ENCODE data around the gene SOCS2.

SOCS2 gene

DNA sequence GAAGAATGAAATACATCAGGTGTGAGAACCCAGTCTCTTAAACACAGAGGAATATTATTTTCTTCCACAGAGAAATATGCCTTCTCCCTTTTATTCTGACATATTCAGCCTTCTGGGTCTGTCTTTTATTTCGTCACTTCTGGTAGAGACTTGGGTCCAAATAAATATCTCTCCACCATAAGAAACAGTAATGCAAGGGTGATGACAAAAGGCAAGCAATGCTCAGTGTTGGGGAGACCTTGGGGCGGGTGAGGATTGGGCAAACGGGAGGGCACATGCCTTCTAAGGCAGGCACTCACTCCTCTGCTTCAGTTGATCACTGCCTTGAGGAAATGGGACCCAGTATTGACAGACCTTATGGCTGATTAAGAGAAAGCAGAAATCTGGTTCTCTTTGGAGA lies 6.7 kb upstream of the SOCS2 start:
- in situ Hi-C loops (cut with HindIII; ENCODE audit: low sequenced_read_pairs), result no loop called here

DNA sequence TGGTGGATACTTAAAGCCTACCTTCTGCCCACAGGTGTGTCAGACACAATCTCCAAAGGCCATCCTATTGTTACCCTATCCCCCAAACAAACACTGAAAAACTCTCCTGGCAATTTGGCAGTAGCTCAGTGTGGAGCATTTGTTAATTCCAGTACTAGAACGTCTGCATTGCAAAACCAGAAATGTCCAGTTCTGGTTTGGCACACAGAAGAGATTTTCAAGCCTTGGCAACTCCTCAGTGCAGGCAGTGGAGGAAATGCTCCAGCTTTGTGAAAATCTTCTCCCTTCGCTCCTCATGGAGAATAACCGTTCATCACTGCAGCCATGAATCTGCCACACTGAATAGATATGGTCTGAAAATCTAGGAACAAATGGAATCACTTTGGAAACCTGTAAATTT lies 5.3 kb upstream of the SOCS2 start:
- in situ Hi-C loops (cut with HindIII; ENCODE audit: low sequenced_read_pairs), result no loop called here

DNA sequence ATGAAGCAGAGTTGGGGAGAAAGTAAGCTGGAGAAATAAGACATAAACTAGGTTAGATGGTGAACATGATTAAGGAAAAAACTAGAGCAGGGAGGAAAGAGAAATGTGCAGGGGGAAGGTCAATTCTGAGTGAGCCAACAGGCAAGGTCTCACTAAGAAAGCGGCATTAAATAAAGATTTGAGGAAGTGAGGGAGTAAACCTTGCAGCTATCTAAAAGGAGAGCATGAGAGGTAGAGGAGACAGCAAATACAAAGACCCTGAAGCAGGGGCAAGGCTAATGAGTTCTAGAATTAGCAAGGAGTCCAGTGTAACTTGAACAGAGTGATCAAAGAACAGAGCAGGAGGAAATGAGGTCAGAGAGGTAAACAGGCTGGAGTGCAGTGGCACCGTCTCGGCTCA lies 4.4 kb upstream of the SOCS2 start:
- in situ Hi-C loops (cut with HindIII; ENCODE audit: low sequenced_read_pairs), result no loop called here

DNA sequence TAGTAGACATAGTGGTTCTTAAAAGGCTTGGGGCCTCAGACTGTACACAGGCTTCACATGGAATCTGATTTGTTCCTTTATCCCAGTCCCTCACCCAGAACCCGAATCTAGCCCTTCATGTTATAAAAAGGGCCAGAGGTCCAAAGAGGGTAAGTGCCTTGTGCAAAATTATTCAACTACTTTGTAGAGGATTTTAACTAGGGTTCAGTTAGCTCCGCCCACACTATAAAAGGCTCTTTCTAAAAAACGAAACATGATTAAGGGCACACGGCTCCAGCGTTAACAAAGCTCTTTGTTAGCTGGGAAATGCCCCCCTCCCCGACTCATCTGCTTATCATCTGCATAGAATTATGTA lies 3.2 kb upstream of the SOCS2 start:
- in situ Hi-C loops (cut with HindIII; ENCODE audit: low sequenced_read_pairs), result no loop called here

DNA sequence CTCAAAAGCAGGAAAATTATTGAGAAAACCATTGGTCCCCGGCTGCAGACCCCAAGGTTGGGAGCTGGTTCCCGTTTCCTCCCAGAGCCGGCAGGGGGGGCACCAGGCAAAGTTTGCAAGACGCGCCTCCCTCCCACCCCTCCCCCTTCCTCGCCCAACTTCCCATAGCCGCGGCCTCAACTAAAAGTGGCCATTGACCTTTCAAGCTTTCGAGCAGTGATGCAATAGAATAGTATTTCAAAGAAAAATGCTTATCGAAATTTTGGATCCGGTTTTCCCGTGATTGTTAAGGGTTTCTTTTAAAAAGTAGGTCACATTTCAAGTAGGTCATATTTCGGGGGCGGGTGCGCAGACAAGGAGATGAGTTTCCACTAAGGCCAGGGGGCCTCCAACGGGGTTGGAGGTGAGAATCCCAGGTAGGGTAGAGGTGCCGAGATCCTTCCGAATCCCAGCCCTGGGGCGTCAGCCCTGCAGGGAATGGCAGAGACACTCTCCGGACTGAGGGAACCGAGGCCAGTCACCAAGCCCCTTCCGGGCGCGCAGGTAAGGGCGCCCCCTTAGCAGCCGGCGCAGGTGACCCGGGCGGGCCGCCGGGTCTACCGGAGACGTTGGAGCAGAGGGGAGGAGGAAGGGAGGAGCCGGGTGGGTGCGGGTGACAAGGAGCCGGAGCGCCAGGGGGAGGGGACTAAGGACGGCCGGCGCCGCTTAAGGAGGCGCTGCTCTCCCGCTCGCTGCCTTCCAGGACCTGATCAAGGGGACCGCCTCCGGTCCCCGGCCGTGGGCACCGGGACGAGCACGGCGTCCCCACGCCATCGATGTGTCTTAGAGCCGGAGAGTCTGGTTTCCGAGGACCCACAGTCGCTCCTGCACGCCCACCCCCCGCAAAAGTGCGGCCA lies 2.6 kb upstream of the SOCS2 start:
- in situ Hi-C loops (cut with HindIII; ENCODE audit: low sequenced_read_pairs), result no loop called here

DNA sequence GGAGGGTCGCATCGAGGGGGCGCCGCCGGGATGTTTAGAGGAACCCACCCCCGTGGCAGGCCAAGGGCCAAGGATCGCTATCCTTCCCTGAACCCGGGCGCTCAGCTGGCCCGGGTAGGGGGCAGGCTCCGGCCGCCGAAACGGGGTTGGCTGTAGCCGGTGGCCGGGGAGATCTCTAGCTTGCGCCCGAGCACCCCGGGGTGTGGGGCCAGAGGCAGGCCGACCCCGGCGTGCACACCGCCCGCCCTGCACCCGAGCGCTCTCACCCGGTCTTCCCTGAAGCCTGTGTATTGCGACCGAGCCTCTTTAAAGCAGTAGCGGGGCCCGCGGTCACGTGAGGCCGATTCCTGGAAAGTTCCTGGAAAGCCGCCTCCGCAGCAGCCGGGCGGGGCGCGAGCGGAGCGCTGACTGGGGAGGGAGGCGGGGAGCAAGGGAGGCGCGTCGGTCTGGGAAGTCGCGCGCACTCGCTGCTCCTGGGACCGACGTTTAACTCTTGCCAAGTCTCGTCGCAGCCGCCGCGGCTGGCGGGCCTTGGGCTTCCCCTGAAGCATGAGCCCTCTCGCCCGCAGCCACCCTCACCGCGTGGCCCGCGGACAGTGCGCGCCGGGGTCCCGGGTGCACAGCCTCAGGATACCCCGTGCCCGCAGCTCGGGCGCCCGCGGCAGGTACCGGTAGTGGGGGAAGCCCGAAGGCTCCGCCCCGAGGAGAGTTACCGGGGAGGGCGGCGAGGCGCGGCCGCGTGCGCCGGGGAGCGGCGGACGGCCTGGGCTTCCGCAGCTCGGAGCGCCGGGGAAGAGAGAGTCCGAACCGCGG lies 1.7 kb upstream of the SOCS2 start:
- in situ Hi-C loops (cut with HindIII; ENCODE audit: low sequenced_read_pairs), result no loop called here

DNA sequence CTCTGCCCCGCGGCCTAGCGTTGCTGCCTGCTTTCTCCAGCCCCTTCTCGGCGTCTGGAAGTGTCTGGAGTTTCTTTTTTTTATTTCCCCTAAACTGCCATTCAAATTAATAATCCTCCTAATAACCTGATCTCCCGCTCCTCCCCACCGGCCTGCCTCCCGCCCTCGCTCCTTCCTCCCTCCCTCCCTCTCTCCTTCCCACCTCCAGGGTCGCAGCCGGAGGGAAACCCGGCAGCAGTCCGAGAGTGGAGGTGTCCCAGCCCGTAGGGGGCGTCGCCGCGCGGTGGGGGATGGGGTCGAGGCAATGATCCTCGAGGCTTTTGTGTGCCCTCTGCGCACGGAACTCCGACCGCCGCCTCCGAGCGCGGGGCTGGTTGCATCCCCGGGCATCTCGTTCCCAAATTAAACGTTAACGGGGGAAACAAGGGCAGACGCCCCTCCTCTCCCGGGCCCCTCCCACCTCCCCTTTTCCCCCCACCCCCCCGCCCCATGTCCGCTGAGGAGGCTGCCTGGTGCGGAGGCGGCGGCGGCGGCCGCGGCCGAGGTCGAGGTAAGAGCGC lies 1.0 kb upstream of the SOCS2 start:
- in situ Hi-C loops (cut with HindIII; ENCODE audit: low sequenced_read_pairs), result no loop called here

DNA sequence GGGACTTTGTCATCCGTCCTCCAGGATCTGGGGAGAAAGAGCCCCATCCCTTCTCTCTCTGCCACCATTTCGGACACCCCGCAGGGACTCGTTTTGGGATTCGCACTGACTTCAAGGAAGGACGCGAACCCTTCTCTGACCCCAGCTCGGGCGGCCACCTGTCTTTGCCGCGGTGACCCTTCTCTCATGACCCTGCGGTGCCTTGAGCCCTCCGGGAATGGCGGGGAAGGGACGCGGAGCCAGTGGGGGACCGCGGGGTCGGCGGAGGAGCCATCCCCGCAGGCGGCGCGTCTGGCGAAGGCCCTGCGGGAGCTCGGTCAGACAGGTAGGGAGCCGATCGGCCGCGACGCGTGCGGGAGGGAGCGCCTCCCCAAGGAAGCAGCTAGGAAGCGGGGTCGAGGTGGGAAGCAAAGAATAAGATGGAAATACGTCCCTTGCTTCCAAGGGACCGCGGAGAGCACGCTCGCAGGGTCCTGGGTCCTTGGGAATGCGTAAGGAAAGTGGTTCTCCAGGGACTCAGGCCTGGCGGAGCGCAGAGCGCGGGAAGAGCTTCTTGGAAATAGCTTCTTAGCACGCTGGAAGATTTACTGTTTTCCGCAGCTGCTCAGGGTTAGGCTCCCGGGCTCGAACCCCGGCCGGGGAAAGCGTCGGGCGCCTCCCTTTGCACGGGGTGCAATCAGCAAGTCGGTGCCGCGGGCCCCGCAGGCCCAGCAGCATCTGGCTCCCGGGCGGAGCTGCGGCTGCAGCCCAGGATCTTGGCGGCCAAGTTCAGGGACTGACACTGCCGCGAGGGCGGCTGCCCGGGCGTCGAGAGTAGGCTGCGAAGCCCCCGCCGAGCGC lies 457 bp downstream of the SOCS2 start:
- in situ Hi-C loops (cut with HindIII; ENCODE audit: low sequenced_read_pairs), result no loop called here

DNA sequence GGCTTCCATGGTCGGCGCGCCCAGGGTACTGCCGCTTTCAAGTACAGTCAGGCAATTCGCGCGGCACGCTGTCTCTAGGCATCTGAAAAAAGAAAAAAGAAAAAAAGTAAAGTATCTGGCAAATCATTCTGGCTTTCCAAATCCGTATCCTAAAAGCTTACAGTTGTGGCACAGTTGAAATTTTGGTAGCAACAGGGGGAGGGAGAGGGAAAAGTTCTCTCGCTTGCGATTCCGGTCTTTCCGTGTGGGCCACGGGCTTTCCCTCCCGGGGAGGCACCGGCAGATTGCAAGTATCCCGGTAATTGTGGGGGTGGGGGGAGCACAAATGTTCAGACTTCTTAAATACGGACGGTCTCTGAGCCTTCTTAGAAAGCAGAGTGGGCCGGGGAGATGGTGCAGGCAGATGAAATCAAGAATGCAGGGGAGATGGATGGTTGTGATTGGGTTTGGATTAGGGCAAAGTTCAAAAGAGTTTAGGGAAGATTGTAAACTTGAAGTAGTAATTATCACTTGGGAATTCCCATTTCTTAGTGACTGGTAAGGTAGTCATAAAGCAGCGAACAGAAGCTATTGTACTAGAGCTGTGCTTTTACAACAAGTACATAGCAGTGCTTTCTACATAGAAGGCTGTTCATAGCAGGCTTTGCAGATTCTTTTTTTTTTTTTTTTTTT lies 1.2 kb downstream of the SOCS2 start:
- in situ Hi-C loops (cut with HindIII; ENCODE audit: low sequenced_read_pairs), result no loop called here

DNA sequence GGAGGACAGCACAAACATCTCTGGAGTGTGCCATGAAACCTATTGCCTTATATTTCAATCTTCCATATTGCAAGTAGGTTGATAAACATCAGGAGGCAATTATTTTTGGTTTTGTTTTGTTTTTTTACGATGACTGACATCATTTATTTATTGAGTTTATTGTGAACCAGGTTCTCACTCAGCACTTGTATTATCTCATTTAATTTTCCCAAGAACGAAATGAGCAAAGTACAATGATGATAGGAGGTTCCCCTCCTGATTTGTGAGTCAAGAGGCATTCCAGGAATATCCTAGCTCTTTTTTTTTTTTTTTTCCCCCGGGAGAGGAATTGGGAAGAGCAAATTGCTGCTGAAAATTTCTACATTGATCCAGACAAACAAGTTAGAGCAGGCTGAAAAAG lies 4.7 kb downstream of the SOCS2 start:
- in situ Hi-C loops (cut with HindIII; ENCODE audit: low sequenced_read_pairs), result no loop called here

DNA sequence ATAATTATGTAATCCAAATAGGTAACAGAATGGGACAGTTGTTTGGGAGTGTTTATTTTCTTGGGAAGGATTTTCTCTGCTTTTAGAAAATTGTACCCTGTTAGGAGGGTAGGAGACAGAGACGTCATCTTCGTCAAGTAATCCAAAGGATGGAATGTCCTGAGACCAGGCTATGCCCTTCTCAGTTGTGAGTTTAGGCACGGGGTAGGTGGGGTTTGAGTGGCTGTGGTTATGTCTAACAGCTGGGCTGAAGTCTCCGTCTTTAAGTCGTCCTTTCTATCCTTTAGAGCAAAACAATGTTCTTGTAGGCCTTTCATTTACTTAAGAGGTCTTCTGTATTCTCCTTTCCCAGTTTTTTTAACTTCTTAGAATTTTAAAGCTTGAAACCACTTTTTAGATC lies 5.7 kb downstream of the SOCS2 start:
- in situ Hi-C loops (cut with HindIII; ENCODE audit: low sequenced_read_pairs), result no loop called here

DNA sequence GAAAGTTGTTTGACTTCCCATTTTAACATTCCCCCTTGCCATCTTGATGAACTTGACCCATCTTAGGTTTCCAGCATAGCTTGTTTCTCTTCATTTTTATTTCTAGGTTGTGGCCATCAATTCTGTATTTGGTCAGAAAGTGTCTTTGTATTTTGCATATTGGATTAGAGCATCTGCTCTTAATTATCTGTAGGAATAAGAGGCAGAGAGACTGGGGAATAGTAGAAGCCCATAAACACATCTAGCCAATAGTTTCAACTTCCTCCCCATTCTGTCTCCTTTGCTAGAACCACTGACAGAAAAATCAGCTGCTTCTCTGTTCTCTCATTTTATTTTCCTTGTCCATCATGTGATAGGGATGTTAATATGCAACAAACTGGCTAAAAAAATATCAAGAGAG lies 8.2 kb downstream of the SOCS2 start:
- in situ Hi-C loops (cut with HindIII; ENCODE audit: low sequenced_read_pairs), result no loop called here

DNA sequence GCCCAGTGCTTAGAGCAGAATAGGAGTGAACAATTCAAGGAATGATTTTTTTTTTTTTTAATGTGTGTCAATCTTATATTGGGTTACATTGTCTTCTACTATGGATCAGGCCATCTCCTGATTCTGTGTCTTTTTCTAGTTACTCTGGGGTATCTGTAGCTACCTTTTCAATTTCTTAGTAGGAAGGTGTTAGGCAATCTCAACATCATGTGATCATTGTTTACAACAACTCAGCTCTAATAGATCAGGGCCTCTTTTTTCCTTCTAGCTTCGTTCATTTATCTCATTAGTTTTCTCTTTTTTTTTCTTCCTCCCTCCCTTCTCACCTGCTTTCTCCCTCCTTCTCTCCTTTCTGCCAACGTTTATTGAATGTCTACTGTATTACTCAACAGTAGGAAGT lies 8.9 kb downstream of the SOCS2 start:
- in situ Hi-C loops (cut with HindIII; ENCODE audit: low sequenced_read_pairs), result no loop called here

DNA sequence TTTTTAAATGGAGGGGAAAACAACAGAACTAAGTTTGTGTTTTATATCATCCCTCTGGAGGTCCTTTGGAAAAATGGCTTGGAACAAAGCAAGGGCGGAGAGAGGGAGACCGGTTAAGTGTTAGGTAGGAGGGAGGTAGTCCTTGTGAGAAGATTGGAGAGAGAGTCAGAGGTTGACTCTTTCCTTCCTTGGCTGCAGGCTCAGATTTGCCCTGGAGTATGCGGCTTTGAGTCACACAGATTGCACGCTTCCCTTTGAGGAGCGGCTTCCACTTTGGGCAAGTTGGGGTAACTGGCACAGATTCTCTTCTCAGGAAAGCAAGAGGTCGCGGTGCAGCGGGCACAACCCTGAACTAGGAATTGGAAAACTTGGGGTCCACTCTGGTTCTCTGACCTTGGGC lies 9.9 kb downstream of the SOCS2 start:
- in situ Hi-C loops (cut with HindIII; ENCODE audit: low sequenced_read_pairs), result no loop called here

DNA sequence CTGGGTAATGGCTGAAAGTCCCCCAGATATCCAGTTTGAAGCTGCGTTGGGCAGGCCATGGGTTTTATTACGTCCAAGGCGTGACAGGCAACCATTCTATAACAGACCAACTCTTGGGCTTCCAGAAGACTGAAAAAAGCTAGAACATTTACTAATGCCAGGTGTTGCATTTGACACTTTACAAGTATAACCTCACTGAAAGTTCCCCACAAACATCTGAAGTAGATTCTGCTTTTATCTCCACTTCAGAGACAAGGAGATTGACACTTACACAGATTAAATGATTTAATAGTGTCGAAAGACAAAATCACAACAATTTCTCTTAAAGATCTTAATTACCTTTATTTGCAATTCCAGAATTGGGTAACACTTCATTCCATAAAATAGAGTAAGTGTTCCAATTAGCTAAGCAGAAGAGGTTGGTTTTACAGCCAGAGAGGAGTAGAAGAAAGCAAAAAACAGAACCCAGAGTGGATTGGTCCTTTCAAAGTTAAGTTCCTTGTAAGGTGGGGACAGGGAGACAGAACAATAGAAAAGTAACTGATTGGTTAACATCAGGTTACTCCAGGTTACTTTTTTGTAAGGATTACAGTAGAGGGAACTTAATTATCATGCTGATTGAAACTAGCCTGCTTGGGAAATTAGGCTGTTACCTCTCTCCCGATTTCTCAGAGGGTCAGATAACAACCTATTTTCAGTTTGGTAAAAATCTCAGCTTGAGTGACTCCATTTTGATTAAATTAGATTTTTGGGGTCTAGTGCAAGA lies 11.3 kb downstream of the SOCS2 start:
- in situ Hi-C loops (cut with HindIII; ENCODE audit: low sequenced_read_pairs), result no loop called here

DNA sequence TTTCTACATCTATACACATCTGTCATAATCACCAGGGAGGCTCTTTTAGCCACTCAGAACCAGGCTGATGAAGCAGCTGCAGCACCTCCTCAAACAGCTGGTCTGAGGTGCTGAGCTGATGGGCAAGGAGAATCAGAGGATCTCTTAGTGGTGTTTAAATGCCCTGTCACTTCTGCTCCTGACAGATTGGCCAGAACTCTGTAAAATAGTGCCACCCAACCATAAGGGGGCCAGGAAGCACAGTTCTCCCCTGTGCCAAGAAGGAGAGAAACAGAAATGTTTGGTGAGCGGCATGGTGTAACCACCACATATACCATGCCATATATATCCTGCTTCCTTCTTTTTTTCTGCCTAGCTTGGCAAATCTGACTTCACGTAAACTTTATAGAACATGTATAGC lies 12.8 kb downstream of the SOCS2 start:
- in situ Hi-C loops (cut with HindIII; ENCODE audit: low sequenced_read_pairs), result no loop called here

DNA sequence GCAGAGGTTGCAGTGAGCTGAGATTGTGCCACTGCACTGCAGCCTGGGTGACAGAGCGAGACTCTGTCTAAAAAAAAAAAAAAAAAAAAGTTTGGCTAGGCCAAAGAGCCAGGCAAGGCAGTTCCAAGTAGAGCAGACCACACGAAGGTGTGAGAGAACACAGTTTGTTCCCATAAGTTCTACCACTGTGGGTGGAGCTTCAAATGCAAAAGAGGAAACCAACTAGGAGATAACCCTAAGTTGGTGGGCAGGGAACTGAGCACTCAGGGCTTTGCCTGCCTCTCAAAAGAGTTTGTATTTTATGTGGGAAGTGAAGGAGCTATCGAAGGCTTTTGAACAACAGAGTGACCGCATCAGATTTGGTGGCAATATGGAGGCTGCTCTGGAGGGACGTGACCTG lies 15.1 kb downstream of the SOCS2 start:
- in situ Hi-C loops (cut with HindIII; ENCODE audit: low sequenced_read_pairs), result no loop called here

DNA sequence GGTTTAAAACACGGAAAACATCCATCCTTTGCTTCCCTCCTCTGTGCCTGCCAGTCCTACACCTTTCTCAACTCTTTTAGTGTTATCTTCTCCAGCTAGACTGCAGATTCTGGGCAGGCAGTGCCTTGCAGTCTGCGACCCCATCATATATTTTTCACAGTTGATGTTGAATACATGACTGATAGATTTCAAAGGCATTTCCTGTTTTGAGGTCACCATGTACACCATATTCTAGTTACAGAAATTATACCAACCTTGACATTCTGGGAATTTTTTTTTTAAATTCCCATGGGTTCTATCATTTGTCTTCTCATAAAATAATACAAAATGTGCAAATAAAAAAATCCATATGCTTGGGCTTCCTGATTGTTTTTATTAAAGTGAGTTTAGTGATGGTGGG lies 16.6 kb downstream of the SOCS2 start:
- in situ Hi-C loops (cut with HindIII; ENCODE audit: low sequenced_read_pairs), result no loop called here

DNA sequence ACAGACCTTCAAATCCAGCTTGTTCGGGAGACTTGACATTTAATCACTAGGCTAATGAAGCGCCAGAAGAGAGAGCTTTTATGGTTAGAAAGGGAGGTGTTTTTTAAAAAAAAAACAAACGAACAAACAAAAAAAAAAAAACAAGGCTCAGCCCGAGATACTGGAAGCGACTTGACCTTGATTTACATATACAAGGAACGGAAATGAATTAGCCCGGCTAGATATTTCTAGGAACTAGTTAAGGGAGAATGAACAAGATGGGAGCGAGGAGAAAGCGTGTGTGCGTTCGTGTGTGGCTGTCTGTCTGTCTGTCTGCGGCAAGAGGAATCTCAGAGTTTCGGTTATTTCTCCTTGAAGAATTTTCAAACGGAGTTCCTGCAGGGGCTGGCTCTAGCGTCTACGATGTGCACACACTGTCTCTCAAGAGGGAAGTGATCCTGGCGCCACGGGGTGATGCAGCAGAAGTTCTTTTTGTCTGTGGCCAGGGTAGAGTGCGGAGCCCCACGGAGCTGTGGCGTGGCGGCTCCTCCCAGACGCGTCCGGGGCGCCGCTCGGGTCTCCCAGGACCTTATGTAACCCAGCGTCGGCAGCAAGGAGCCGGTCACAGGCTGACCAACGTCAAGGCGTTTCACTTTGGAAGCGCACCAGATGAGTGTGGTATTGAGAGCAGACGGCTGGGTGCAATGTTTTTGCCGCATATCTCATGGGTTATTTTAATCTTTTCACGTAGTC lies 18.8 kb downstream of the SOCS2 start:
- in situ Hi-C loops (cut with HindIII; ENCODE audit: low sequenced_read_pairs), result no loop called here

Measured in DLD1 (cell line).